HG02798 (cell line): ENCODE results near the gene ADGRL2.

Experiments used
- ATAC-seq: cut with Tn5 transposase; IDR thresholded peaks from one replicate; pipeline ENCODE4 v1.9.1; 2021; ENCODE audit warnings: mild to moderate bottlenecking; ENCODE audit not compliant: unreplicated experiment, poor library complexity

Gene ADGRL2

GRCh38 chr1:81974222-81974841 is 173.6 kb downstream of the ADGRL2 start:
- no peak for ATAC-seq

GRCh38 chr1:81974883-81975555 is 174.3 kb downstream of the ADGRL2 start:
- ATAC-seq, result no peak

- ATAC-seq, result no peak
Observed at GRCh38 chr1:81976539-81976938, 175.8 kb downstream of the ADGRL2 start.

GRCh38 chr1:81978945-81979344 is 178.2 kb downstream of the ADGRL2 start:
- no peak for ATAC-seq

- no peak for ATAC-seq
Observed at GRCh38 chr1:81982523-81982922, 181.8 kb downstream of the ADGRL2 start.

- no peak for ATAC-seq
Observed at GRCh38 chr1:81989524-81989923, 188.8 kb downstream of the ADGRL2 start.

GRCh38 chr1:81990241-81990640 is 189.5 kb downstream of the ADGRL2 start:
- no peak for ATAC-seq

- ATAC-seq, result no peak
Observed at GRCh38 chr1:81998165-81998564, 197.4 kb downstream of the ADGRL2 start.

- ATAC-seq, result no peak
Observed at GRCh38 chr1:81999364-81999763, 198.6 kb downstream of the ADGRL2 start.

- no peak for ATAC-seq
Observed at GRCh38 chr1:82000221-82000620, 199.5 kb downstream of the ADGRL2 start.

GRCh38 chr1:82001345-82001744 is 200.6 kb downstream of the ADGRL2 start:
- no peak for ATAC-seq

GRCh38 chr1:82007804-82008203 is 207.1 kb downstream of the ADGRL2 start:
- no peak for ATAC-seq

GRCh38 chr1:82013702-82014101 is 213.0 kb downstream of the ADGRL2 start:
- ATAC-seq, result no peak

GRCh38 chr1:82015444-82015843 is 214.7 kb downstream of the ADGRL2 start:
- no peak for ATAC-seq

GRCh38 chr1:82018319-82018718 is 217.6 kb downstream of the ADGRL2 start:
- no peak for ATAC-seq

- ATAC-seq, result no peak
Observed at GRCh38 chr1:82019508-82019907, 218.8 kb downstream of the ADGRL2 start.

- ATAC-seq, result peak; percentile 46
Observed at GRCh38 chr1:82030830-82031229, 230.1 kb downstream of the ADGRL2 start.

GRCh38 chr1:82032068-82032467 is 231.3 kb downstream of the ADGRL2 start:
- no peak for ATAC-seq

- ATAC-seq, result no peak
Observed at GRCh38 chr1:82034812-82035211, 234.1 kb downstream of the ADGRL2 start.
